GM12878 (cell line): ENCODE data around the gene OR10J1. TPM values are rescaled to one million over a fixed set of nuclear protein-coding genes. Genes with fewer than 3 reads are reported as not detected.

Experiments used
- ATAC-seq: fragments of 200-7000 bp; cut with Tn5 transposase; 3 replicates; pipeline ENCODE4 v1.9.1; 2020; ENCODE audit warnings: mild to moderate bottlenecking, moderate library complexity
- BruUV-seq: library from RNA; stranded (reverse); fragments of 400-500 nt; replicated peaks from 2 replicates; lab custom pipeline; 2021; lab: Mats Ljungman, UMichigan
- CTCF ChIA-PET: fragments of 300-600 bp; sonication (Branson Sonifier 250); formaldehyde crosslinking; extraction: SDS; loops from one replicate; lab custom pipeline; 2021; ENCODE audit warnings: inconsistent platforms; lab: Yijun Ruan, JAX
- POLR2A ChIA-PET: fragments of 350-600 bp; formaldehyde crosslinking; extraction: SDS; loops from one replicate; lab custom pipeline; 2021; ENCODE audit warnings: inconsistent platforms; lab: Charles Lee
- RAD21 ChIA-PET: fragments of 300-600 bp; sonication (Branson Sonifier 250); formaldehyde crosslinking; loops from one replicate; lab custom pipeline; 2023; ENCODE audit warnings: antibody characterized with exemption; ENCODE audit not compliant: unreplicated experiment; lab: Charles Lee
- SMC1A ChIA-PET: fragments of 300-600 bp; sonication (Branson Sonifier 250); formaldehyde crosslinking; loops from one replicate; lab custom pipeline; 2023; ENCODE audit not compliant: unreplicated experiment, uncharacterized antibody; lab: Charles Lee
- DNase-seq: peaks from one replicate; pipeline ENCODE4 v3.0.0-alpha.2; 2011; ENCODE audit warnings: low read depth, low spot score
- FAIRE-seq: peaks from 3 replicates; lab custom pipeline; 2011; peaks lifted over from hg19 to GRCh38; lab: Jason Lieb, UNC
- H2AFZ ChIP-seq: 2 replicates; pipeline ENCODE4 v1.6.0; 2011; ENCODE audit warnings: low read depth, low read length, control low read depth; ENCODE audit not compliant: control insufficient read depth
- H3K27ac ChIP-seq: 2 replicates; pipeline ENCODE4 v1.5.1; 2011; ENCODE audit warnings: control low read depth; ENCODE audit not compliant: control insufficient read depth, insufficient read depth
- H3K27me3 ChIP-seq, 2 experiments: replicated peaks in 1 of 2; 2 replicates each; pipeline versions ENCODE4 v1.6.0 to v1.6.1; 2011; ENCODE audit warnings: low read length in 1 of 2; ENCODE audit not compliant: control insufficient read depth in 2 of 2, insufficient read depth in 2 of 2
- H3K36me3 ChIP-seq, 2 experiments: 2 replicates each; pipeline ENCODE4 v1.5.1; 2011; ENCODE audit warnings: low read length in 1 of 2; ENCODE audit not compliant: control insufficient read depth in 2 of 2, insufficient read depth in 2 of 2
- H3K4me1 ChIP-seq: 2 replicates; pipeline ENCODE4 v1.6.1; 2011; ENCODE audit warnings: mild to moderate bottlenecking, low read length, moderate library complexity, mixed read lengths; ENCODE audit not compliant: control insufficient read depth, insufficient read depth
- H3K4me2 ChIP-seq: 2 replicates; pipeline ENCODE4 v1.6.0; 2011; ENCODE audit warnings: control low read depth; ENCODE audit not compliant: control insufficient read depth, insufficient read depth
- H3K4me3 ChIP-seq: fragments of 200-600 bp; sonication (generic); 2 replicates; pipeline ENCODE4 v1.5.1; 2016
- H3K79me2 ChIP-seq: 2 replicates; pipeline ENCODE4 v1.6.0; 2011; ENCODE audit warnings: low read length; ENCODE audit not compliant: control insufficient read depth, insufficient read depth
- H3K9ac ChIP-seq: 2 replicates; pipeline ENCODE4 v1.8.0; 2011; ENCODE audit warnings: low read length, control low read depth, mixed read lengths; ENCODE audit not compliant: control insufficient read depth, insufficient read depth
- H3K9me3 ChIP-seq: replicated peaks from 3 replicates; pipeline ENCODE4 v1.5.1; 2011; ENCODE audit warnings: mild to moderate bottlenecking, low read length; ENCODE audit not compliant: control insufficient read depth, insufficient read depth
- H4K20me1 ChIP-seq: 2 replicates; pipeline ENCODE4 v1.6.0; 2011; ENCODE audit not compliant: control insufficient read depth, insufficient read depth
- CEBPB ChIP-seq, 2 experiments: fragments of 150-350 bp in 1 of 2; IDR thresholded peaks; 2 replicates each; pipeline ENCODE4 v1.6.1; 2012 to 2014; ENCODE audit warnings: low read depth in 2 of 2, low read length in 2 of 2, borderline replicate concordance in 1 of 2, inconsistent platforms in 1 of 2
- CHD1 ChIP-seq: IDR thresholded peaks from 2 replicates; pipeline ENCODE4 v1.6.1; 2012; ENCODE audit warnings: low read depth, low read length, improper control_type of control experiment
- CHD2 ChIP-seq: IDR thresholded peaks from 2 replicates; pipeline ENCODE4 v1.6.1; 2011; ENCODE audit warnings: low read depth, low read length, improper control_type of control experiment, borderline replicate concordance
- HCFC1 ChIP-seq: fragments of 150-350 bp; IDR thresholded peaks from 2 replicates; pipeline ENCODE4 v1.6.1; 2014; ENCODE audit warnings: low read length
- POLR2AphosphoS5 ChIP-seq: IDR thresholded peaks from 2 replicates; pipeline ENCODE4 v1.6.1; 2011; ENCODE audit warnings: mild to moderate bottlenecking, low read length, inconsistent platforms
- RAD21 ChIP-seq: IDR thresholded peaks from 2 replicates; pipeline ENCODE4 v1.6.1; 2011; ENCODE audit warnings: mild to moderate bottlenecking, low read depth, low read length, moderate library complexity; ENCODE audit not compliant: insufficient read depth
- SREBF1 ChIP-seq: IDR thresholded peaks from 2 replicates; pipeline ENCODE4 v1.6.1; 2012; ENCODE audit warnings: mild to moderate bottlenecking, low read length
- SUZ12 ChIP-seq: fragments of 200-600 bp; sonication (generic); IDR thresholded peaks from one replicate; pipeline ENCODE4 v1.6.1; 2018; ENCODE audit warnings: antibody characterized with exemption, mild to moderate bottlenecking; ENCODE audit not compliant: unreplicated experiment
- YBX1 ChIP-seq: fragments of 450-650 bp; IDR thresholded peaks from 2 replicates; pipeline ENCODE4 v1.6.1; 2016; ENCODE audit warnings: antibody characterized with exemption
- ZNF687 ChIP-seq: fragments of 450-650 bp; IDR thresholded peaks from 2 replicates; pipeline ENCODE4 v1.6.1; 2017; ENCODE audit warnings: mild to moderate bottlenecking, moderate library complexity
- ZSCAN29 ChIP-seq: fragments of 450-650 bp; IDR thresholded peaks from 2 replicates; pipeline ENCODE4 v1.6.1; 2017; ENCODE audit warnings: mild to moderate bottlenecking, moderate library complexity
- WGBS: methylation state at CpG from one replicate; pipeline ENCODE4 v1.1.6; 2016; ENCODE audit warnings: low lambda C conversion rate; ENCODE audit not compliant: insufficient replicate concordance, insufficient coverage; ENCODE audit errors: missing lambda C conversion rate; 5-methylcytosine and 5-hydroxymethylcytosine counted together
- in situ Hi-C: fragments of 300-500 bp; cut with MboI; formaldehyde crosslinking; loops from 9 replicates; pipeline ENCODE4 v1.14.3; 2018; ENCODE audit warnings: mixed read lengths
- intact Hi-C: fragments of 100-400 bp; cut with micrococcal nuclease; formaldehyde crosslinking; loops from one replicate; pipeline ENCODE4 v1.14.2; 2022; ENCODE audit not compliant: unreplicated experiment
- polyA plus RNA-seq, 11 experiments: library from polyadenylated mRNA; depleted of rRNA in 4 of 11; unstranded in 6 of 11; stranded (reverse) in 5 of 11; fragments of >200 nt; fragmentation: Nextera tagmentation in 4 of 11; fragmentation: Illumina TruSeq in 1 of 11; extraction: Ambion mirVana in 4 of 11; extraction: Trizol in 1 of 11; gene quantifications; 1 replicate in 1 of 11; 2 replicates in 10 of 11; pipeline versions ENCODE4 v1.2.1 to v1.2.3, GENCODE V29; 2011 to 2016; ENCODE audit warnings: inconsistent platforms in 2 of 11, missing spikeins in 2 of 11, low read depth in 1 of 11
- total RNA-seq, 4 experiments: library from RNA; depleted of rRNA in 3 of 4; stranded (reverse); fragments of >200 nt in 3 of 4; fragmentation: Illumina TruSeq in 1 of 4; extraction: Trizol in 1 of 4; gene quantifications; 2 replicates each; pipeline versions ENCODE4 v1.2.1 to v1.2.3, GENCODE V29; 2013 to 2021
- TF ChIP-seq, protein P1 (sequence below): fragments of 450-650 bp; IDR thresholded peaks from 2 replicates; pipeline ENCODE4 v1.6.1; 2017; ENCODE audit warnings: low read depth, mild to moderate bottlenecking, moderate library complexity
- TF ChIP-seq, protein P2 (sequence below): IDR thresholded peaks from 2 replicates; pipeline ENCODE4 v1.6.1; 2011; ENCODE audit warnings: low read depth, mild to moderate bottlenecking, low read length, moderate library complexity, borderline replicate concordance; ENCODE audit errors: extremely low read depth

The OR10J1 gene
- total and polyA plus RNA-seq, 10 of the 15 experiments (the other 5 are each of a cell fraction or from before 2014, with no cell fraction given): not detected

DNA sequence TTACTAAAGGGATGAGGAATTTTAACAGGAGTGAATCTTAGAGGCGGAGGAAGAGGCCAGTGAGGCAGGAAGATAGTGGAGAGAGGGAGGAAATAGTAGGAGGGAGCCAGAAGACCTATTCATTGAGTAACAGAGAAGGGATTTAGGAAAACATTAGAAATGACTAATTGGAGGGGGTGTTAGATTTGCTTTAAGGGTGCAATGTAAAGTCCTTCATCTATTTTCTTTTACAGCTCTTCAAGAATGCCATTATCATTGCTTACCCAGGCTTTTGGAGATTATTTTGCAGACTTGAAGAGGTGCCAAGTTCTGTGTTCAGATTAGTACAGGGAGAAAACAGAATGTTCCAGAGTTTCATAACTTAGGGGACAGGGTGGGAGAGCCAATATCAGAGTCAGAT, 33.8 kb downstream of the OR10J1 start:
- ChIA-PET POLR2A (no interaction called here), RAD21 (no interaction called here), CTCF (no interaction called here), SMC1A (interaction anchor here (1.0 kb wide), 1 partner anchor 12 kb away, joined by 4 read pairs; no protein-coding TSS in a partner anchor)
- Histone ChIP-seq H2AFZ (no peak overlapping the region), H3K36me3 (no peaks in the 10 kb centered on the region), H3K4me2 (no peak overlapping the region), H3K9ac (no peak overlapping the region), H3K27me3 (no peaks in the 10 kb centered on the region), H3K4me3 (no peak overlapping the region), H3K9me3 (no peaks in the 10 kb centered on the region), H3K79me2 (no peaks in the 10 kb centered on the region), H3K4me1 (no peaks in the 10 kb centered on the region), H4K20me1 (no peaks in the 10 kb centered on the region), H3K27ac (no peak overlapping the region)
- no TSS peak for BruUV-seq
- TF ChIP-seq HCFC1 (no peak), SREBF1 (no peak), CEBPB (IDR thresholded peaks at IDR 0.05; ENCODE audit: borderline replicate concordance in 1 of 2, low read depth in 2 of 2, low read length in 2 of 2) (no peak), SUZ12 (no peak)
- TF ChIP-seq, protein P1, sequence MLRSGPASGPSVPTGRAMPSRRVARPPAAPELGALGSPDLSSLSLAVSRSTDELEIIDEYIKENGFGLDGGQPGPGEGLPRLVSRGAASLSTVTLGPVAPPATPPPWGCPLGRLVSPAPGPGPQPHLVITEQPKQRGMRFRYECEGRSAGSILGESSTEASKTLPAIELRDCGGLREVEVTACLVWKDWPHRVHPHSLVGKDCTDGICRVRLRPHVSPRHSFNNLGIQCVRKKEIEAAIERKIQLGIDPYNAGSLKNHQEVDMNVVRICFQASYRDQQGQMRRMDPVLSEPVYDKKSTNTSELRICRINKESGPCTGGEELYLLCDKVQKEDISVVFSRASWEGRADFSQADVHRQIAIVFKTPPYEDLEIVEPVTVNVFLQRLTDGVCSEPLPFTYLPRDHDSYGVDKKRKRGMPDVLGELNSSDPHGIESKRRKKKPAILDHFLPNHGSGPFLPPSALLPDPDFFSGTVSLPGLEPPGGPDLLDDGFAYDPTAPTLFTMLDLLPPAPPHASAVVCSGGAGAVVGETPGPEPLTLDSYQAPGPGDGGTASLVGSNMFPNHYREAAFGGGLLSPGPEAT: no peak
- FAIRE-seq (no peak), ATAC-seq (no peak), DNase-seq (no peak)
- in situ Hi-C loops (no loop called here), intact Hi-C loops (no loop called here)
- 0% methylated on average over 1 of the region's 1 CpG for WGBS

GRCh38 chr1:159474926-159475325, 35.4 kb downstream of the OR10J1 start:
- no TSS peak for BruUV-seq
- no peak overlapping the region for H3K27ac ChIP-seq
- H3K79me2 ChIP-seq: no peaks in the 10 kb centered on the region
- no peak overlapping the region for H2AFZ ChIP-seq
- CTCF ChIA-PET: interaction anchor here (1.0 kb wide), 1 partner anchor 11 kb away, joined by 3 read pairs; no protein-coding TSS in a partner anchor
- no peaks in the 10 kb centered on the region for H3K4me1 ChIP-seq
- H3K36me3 ChIP-seq: no peaks in the 10 kb centered on the region
- H3K9ac ChIP-seq: no peak overlapping the region
- ATAC-seq (no peak), DNase-seq (no peak), FAIRE-seq (no peak)
- POLR2A ChIA-PET: no interaction called here
- no peaks in the 10 kb centered on the region for H3K27me3 ChIP-seq
- intact Hi-C loops: no loop called here
- RAD21 ChIA-PET: no interaction called here
- no peak overlapping the region for H3K4me3 ChIP-seq
- no peaks in the 10 kb centered on the region for H4K20me1 ChIP-seq
- no peaks in the 10 kb centered on the region for H3K9me3 ChIP-seq
- SMC1A ChIA-PET: no interaction called here
- in situ Hi-C loops: no loop called here
- WGBS: 0% methylated on average over 1 of the region's 1 CpG
- H3K4me2 ChIP-seq: no peak overlapping the region
- TF ChIP-seq ZNF687 (no peak), POLR2AphosphoS5 (no peak), YBX1 (no peak), ZSCAN29 (no peak), CHD2 (no peak), CHD1 (no peak), RAD21 (no peak)
- TF ChIP-seq, protein P2, sequence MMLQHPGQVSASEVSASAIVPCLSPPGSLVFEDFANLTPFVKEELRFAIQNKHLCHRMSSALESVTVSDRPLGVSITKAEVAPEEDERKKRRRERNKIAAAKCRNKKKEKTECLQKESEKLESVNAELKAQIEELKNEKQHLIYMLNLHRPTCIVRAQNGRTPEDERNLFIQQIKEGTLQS: no peak
